GM21367 (cell line): ENCODE results near the gene SCG5.

ENCODE experiments used
- ATAC-seq: cut with Tn5 transposase; IDR thresholded peaks from one replicate; pipeline ENCODE4 v1.9.1; 2021; ENCODE audit not compliant: unreplicated experiment

SCG5 gene

DNA sequence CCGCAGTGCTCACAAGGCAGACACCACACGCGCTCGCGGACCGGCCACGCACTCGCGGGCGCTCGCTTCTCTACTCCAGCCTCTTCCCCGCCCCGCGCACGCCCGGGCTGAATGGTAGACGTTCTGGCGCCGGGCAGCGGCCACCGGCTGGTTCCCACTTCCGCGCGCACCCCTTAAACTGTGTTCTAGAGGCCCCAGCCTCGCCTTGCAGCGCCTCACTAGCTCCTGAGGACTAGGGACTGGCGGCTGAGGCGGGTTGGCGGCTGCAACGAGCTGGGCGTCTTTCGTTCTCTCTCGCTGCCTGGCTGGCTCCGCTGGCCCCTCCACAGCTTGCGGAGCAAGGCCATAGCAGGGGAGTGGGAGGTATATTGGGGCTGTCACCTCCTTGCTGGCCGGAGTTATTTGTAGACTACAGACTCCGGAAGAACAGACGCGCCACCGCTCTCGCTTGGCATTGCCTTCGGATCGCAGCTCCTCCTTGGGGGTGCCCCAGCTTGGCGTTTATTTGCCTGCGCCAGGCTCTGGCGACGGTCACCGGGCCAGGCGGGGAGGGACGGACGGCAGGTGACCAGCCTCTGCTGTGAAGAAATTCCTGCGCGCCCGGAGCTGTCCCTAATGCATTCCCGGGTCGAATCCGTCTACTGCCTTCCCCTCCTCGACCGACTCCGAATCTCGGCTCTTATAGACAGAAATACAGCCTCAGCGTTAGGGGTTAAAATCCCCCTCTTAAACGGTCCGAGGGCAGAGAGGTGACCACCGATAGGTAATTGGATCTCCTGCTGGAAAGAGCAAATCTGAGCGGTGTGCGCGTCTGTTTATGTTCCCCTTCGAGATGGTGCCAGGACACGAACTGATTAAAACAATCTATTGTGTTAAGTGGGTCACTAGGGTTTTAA lies 77.6 kb downstream of the SCG5 start:
- no peak for ATAC-seq

DNA sequence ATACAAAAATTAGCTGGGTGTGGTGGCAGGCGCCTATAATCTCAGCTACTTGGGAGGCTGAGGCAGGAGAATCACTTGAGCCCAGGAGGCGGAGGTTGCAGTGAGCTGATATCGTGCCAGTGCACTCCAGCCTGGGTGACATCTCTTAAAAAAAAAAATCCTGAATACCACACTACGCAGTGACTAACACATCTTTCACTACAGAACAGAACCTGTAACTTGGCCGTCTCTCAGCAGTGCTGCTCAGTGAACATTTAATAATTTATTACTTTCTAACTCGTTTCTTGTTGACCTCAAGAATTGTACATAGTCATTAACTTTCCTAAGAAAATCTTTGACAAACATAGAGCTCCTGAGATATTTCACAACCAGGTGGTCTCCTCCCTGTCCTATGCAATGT lies 80.1 kb downstream of the SCG5 start:
- no peak for ATAC-seq

DNA sequence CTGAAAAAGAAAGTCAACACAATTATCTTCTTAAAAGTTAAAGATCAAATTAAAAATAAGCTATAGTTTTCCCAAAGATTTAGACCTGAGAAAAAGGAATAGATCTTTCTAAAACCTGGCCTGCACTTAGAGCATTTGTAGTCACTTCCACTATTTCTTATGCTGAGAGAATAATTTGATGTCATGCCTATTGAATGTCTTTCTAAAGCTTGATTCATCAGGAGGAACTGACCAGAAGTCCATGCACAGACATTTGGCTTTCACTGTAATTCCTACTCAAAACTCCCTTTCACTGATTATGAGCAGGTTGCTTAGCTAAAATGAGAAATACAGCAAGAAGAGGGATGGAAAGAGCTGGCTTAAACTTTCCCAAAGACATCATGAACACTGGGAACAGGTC lies 80.6 kb downstream of the SCG5 start:
- ATAC-seq, result no peak

DNA sequence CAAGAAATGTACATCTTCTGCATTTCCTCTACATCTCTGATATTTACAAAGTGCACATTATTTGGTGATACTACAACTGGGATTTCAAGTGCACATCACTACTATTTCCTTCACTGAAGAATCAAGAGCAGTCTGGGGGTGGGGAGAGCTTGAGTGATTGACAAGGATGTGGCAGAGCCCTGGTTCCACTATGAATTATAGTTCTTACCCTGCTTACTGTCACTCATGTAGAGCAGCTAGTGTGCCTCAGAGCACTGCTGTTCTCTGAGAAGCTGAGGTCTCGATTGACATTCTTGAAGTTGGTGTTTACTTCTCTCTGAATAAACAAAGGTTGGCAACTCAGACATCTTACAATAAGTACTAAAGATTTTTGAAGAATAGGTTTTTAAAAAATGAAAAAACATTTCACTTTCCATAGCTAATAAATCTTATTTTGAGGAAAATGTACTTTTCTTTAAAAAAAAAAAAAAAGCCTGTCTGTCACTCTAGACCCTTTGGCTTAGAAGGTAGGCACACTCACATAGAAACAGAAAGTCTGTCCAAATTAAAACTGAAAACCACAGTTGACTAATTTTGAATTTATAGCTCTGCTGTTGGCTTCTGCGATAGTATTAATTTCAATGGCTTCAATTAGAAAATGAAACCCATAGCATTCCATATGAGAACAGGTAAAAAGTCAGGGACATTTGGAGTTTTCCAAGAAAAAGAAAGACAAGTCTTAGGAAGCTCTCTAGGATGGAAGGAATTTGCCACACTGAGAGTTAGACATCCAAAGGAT lies 81.8 kb downstream of the SCG5 start:
- ATAC-seq, result peak; percentile 89

DNA sequence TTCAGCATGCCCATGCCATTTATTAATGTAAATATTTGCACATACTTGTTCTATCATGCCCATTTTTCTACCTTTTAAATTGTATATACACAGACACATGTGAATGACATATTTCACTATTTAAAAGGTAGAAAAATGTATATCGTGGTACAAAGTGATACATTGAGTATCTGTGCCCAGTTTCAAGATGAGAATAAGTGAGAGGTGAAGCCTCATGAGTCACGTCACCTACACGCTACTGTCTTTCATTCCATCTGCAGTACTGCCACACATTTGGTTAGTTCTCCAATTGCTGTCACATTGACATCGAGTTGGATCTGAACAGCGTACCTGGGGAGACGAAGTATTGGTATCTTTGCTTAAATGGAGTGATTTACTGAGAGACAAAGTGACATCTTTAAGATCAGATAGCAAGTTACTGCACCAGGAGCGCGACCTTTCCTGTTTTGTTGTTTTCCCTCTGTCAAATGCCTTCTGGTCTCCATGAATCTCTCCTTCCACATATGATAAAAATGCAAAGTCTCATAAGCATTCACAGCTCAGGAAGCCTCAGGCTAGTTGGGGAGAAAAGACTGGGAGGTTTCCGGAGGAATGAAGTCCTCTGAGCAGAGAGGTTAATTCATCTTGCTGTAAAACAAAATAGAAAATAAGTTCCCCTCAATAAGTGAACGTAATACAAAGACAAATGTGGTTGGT lies 88.3 kb downstream of the SCG5 start:
- no peak for ATAC-seq

DNA sequence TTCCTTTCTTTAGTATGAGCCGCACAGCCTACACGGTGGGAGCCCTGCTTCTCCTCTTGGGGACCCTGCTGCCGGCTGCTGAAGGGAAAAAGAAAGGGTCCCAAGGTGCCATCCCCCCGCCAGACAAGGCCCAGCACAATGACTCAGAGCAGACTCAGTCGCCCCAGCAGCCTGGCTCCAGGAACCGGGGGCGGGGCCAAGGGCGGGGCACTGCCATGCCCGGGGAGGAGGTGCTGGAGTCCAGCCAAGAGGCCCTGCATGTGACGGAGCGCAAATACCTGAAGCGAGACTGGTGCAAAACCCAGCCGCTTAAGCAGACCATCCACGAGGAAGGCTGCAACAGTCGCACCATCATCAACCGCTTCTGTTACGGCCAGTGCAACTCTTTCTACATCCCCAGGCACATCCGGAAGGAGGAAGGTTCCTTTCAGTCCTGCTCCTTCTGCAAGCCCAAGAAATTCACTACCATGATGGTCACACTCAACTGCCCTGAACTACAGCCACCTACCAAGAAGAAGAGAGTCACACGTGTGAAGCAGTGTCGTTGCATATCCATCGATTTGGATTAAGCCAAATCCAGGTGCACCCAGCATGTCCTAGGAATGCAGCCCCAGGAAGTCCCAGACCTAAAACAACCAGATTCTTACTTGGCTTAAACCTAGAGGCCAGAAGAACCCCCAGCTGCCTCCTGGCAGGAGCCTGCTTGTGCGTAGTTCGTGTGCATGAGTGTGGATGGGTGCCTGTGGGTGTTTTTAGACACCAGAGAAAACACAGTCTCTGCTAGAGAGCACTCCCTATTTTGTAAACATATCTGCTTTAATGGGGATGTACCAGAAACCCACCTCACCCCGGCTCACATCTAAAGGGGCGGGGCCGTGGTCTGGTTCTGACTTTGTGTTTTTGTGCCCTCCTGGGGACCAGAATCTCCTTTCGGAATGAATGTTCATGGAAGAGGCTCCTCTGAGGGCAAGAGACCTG lies 89.5 kb downstream of the SCG5 start:
- ATAC-seq, result no peak

DNA sequence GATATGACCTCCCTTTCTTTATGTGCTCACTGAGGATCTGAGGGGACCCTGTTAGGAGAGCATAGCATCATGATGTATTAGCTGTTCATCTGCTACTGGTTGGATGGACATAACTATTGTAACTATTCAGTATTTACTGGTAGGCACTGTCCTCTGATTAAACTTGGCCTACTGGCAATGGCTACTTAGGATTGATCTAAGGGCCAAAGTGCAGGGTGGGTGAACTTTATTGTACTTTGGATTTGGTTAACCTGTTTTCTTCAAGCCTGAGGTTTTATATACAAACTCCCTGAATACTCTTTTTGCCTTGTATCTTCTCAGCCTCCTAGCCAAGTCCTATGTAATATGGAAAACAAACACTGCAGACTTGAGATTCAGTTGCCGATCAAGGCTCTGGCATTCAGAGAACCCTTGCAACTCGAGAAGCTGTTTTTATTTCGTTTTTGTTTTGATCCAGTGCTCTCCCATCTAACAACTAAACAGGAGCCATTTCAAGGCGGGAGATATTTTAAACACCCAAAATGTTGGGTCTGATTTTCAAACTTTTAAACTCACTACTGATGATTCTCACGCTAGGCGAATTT lies 91.2 kb downstream of the SCG5 start:
- no peak for ATAC-seq

DNA sequence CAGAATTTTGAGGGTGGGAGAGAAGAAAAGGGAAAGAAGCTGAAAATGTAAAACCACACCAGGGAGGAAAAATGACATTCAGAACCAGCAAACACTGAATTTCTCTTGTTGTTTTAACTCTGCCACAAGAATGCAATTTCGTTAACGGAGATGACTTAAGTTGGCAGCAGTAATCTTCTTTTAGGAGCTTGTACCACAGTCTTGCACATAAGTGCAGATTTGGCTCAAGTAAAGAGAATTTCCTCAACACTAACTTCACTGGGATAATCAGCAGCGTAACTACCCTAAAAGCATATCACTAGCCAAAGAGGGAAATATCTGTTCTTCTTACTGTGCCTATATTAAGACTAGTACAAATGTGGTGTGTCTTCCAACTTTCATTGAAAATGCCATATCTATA lies 91.8 kb downstream of the SCG5 start:
- ATAC-seq, result no peak

DNA sequence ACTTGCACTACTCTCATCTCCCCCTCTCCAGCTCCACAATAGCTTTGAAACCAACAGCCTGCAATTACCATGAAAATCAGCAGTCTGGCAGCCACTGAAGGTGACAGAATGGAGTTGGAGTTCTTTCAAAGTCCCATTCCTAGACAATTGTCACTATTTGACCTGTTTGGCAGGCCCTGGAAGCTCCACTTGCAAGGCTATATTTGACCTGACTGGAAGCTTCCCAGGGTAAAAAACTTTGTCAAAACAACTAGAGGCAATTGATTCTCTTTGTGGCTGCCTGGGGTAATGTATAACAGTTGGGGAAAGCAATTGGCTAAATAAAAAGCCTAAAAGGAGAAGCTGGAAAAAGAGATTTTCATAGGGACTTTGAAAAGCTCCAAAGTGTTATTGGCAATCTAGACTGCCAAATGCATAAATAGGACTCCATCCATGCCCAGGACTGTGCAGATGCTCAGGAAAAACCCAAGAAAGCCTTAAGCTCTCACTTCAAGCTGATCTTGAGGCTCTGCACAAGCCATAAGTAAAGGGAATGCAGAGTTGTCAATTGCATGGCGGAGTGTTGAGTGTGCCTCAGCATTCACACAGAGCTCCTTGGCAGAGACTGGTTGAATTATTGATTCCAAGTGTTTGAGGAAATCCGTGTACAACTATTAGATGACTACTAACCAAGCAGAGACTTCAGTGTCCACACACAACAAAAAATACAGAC lies 94.6 kb downstream of the SCG5 start:
- ATAC-seq, result no peak

DNA sequence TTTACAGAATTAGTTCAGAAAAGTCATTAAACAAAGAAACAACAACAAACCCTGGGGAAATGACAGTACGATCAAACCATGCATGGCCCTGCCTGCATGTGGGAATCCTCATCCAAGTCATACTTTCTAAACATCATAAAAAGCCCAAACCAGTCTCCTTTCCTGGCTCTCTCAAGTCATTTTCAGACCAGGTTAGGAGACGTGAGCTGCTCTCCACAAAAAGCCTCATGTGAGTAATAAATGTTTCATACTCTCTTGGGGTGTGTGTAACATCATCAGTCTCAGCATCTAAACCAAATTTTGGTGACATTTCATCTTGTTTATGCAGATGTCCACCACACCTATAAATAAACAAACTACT lies 95.2 kb downstream of the SCG5 start:
- ATAC-seq, result no peak

DNA sequence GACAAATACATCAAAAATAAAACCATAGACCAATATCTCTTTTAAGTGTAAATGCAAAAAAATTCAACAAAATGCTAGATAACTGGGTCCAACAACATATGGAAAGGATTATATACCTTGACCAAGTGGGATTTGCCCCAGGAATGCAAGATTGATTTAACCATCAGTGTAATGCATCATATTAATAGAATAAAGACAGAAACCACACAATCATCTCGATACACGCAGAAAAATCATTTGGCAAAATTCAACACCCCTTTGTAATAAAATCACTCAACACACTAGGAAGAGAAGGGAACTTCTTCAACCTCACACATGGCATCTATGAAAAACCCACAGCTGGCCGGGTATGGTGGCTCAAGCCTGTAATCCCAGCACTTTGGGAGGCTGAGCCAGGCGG lies 95.8 kb downstream of the SCG5 start:
- ATAC-seq, result no peak

DNA sequence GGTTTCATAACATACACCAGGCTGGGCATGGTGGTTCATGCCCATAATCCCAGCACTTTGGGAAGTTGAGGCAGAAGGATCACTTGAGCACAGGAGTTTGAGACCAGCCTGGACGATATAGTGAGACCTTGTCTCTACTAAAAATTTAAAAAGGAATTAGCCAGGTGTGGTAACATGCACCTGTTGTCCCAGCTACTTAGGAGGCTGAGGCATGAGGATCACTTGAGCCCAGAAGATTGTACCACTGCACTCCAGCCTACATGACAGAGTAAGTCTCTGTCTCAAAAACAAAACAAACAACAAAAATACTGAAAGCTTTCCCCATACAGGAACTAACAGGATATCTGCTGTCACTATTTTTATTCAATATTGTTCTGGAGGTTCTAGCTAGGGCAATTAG lies 97.2 kb downstream of the SCG5 start:
- no peak for ATAC-seq

DNA sequence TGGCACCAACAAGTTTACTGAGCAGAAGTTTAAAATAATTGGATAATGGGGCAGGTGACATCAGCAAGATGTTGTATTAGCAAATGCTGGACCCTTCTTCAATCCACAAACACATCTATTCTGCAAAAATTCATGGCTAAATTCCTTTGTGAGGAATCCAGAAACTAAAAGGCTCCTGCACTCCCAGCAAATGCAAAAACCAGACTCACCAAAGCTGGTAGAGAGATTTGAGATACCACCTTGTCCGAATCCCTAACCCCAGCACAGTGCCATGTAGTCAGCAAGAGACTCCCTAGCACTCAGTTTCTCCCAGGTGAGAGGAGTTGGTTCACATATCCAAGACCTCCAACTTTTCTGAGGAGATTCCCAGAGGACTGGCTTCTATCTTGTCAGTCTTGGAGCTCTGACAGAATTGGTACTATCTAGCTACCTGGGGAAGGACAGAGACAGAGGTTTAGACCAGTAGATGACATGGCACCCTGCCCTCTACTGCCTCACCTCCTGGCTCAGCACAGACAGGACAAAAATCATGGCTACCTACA lies 98.1 kb downstream of the SCG5 start:
- no peak for ATAC-seq

DNA sequence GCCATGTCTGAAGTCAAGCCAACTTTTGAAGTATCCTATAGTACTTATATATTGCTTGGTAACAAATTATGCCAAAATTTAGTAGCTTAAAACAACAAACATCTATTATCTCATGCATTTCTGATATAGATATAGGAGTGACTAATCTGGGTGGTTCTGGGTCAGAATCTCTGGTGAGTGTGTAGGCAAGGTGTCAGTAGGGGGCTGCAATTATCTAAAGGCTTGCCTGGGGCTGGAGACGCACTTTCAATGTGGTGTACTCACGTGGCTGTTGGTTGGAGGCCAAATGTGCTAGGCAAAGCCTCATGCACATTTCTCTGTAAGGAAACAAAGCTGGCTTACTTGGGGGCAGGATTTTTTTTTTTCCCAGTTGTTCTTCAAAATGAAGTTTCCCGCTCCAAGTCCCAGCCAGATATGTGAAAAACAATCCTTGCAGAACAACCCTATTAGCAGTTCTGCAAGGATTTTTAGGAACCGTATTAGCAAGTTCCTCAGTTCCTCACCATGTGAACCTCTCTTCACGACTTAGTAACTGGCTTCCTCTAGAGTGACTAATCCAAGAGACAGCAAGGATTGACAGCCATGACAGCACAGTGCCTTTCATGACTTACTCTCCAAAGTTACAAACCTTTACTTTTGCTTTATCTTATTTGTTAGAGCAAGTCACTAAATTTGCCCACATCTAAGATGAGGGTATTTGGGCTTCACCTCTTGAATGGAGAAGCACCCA lies 102.1 kb downstream of the SCG5 start:
- no peak for ATAC-seq

DNA sequence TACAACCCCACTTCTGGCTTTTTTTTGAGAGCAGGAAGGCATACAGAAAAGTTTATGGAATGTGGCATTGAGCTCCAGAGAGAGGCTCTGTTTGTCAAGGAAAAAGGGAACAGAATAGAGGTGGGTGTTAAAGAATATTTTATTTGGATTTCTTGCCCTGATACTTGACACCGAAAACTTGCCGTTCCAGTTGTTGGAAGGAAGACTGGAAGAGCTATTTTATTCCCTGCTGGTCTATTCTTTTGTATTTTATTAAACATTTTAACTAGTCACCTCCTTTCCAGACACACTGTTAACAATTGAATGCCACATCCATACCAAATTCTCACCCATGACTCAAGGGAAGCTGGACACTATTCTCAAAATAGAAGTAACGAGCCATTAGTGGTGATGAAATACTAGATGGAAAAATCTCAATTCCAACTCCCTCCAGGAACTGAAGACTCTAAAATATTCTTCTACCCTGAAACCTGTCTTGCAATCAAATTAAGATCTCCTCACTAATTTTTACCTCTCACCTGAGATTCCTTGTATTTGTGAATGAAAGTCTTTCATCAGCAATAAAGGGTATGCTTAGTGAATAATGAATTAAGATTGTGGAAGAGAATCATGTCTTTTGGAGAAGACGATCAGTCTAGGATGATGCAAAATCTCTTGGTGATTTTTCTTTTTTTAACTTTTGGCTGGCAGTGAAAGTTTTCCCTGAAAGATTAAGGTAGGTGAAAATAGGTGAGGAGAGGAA lies 104.8 kb downstream of the SCG5 start:
- ATAC-seq, result no peak
